GM19239 (cell line): ENCODE measurements around the gene TNIP1.
A peak's percentile ranks its signal among the peaks of the same experiment; 100 is the strongest.

ENCODE experiments used
- DNase-seq: peaks from one replicate; pipeline ENCODE4 v3.0.0; 2011; ENCODE audit warnings: low spot score; ENCODE audit not compliant: insufficient read length
- FAIRE-seq: peaks from 2 replicates; lab custom pipeline; 2011; peaks lifted over from hg19 to GRCh38; lab: Jason Lieb, UNC

TNIP1 gene

DNA sequence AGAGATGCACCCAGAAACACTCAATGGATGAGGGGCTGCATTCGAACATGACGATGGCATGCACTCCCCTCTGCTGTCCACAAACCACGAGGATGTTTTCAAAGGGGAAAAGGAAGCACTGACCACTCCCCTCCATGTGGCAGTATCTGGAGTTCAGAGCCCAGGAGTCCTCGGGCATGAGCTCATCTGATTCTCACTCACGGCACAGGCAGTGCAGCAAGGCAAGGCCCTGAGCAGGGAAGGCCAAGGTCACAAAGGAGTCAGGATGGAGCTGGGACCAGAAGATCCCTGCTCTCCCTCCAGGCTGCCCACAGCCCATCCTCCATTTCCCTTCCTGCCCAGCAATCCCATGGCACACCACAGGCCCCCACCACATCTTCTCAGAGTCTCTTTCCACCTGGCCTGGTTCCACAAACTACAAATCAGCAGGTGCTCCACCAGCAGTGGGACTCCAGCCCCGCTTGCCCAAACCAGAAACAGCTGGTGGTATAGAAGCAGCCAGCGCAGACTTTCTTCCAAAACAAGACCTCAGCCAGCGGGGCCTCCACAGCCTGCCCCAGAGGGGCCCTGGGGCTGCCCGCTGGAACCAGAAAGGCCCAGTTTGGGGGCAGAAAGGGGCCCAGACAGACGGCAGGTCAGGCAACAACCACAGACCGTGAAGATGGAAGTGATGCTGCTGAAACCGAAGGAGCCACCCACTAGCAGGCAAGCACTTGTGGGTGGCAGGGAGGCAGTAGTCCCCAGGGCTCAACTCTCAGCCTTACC, 12.2 kb downstream of the TNIP1 start:
- FAIRE-seq (peak; percentile 85), DNase-seq (no peak)

GRCh38 chr5:151067632-151068432, 13.0 kb downstream of the TNIP1 start:
- FAIRE-seq = peak; percentile 67
- no peak for DNase-seq

GRCh38 chr5:151066920-151067319, 13.9 kb downstream of the TNIP1 start:
- FAIRE-seq (peak; percentile 73), DNase-seq (no peak)

GRCh38 chr5:151065609-151066008, 15.2 kb downstream of the TNIP1 start:
- FAIRE-seq = peak; percentile 72
- DNase-seq = no peak

DNA sequence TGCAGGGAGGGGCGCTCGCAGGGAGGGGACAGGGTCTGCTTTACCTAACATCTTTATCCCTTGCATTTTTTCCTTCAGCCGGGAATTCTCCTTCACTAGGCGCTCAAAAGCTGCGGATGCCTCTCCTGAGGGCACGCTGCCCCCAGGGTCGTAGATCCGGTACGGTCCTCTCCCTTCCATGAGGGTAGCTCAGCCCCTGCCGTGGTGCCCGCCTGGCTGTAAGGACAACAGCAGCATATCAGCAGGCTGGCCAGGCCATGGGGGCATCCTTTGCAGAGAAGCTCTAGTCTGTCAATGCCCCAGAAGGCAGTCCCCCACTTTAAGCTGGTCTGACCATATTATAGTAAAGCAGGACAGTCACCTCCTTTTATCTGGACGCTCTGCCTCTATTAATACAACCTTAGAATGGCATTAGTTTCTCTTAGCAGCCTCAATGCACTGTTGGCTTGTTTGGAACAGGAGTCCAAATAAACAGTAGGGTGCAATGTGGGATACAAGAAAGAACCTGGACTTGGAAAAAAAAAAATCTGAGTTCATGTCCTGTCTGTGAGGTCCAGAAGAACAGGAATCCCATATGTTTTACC, 15.8 kb downstream of the TNIP1 start:
- FAIRE-seq (peak; percentile 11), DNase-seq (no peak)

- FAIRE-seq = no peak
- no peak for DNase-seq
Measured at GRCh38 chr5:151063142-151063989, 17.5 kb downstream of the TNIP1 start.

DNA sequence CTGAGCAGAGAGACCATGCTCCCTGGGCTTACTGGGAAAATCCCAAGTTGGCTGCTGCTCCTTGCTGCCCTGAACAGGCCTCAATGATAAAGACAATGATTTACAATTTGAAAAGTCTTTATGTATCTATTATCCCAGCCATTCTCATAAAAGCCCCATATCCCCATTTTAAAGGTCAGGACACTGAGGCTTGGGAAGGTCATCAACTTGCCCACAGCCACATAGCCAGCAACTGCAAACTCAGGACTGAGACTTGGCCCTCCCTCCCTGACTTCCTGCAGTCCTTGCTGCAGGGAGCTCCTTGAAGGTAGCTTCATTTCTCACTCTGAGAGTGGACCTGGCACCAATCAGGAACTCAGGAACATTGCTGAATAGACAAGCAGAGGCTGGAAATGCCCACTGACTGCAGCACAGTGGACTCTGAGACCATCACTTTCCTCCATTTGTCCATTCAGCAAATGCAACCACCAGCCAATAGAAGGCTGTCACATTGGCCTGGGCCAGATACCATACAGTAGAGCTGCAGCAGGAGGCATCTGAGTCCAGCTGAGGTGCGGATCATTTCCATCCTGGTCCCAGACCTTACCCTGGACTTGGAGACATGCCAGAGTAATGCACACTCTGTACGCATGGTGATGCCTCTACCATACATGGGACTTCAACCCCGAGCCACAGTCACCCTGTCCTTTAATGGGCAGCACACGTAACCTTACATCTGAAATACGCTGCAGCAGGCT, 18.3 kb downstream of the TNIP1 start:
- DNase-seq (no peak), FAIRE-seq (no peak)

- no peak for DNase-seq
- no peak for FAIRE-seq
Measured at GRCh38 chr5:151060742-151061141, 20.1 kb downstream of the TNIP1 start.

- DNase-seq (no peak), FAIRE-seq (peak; percentile 71)
Measured at GRCh38 chr5:151058891-151059489, 21.8 kb downstream of the TNIP1 start.

DNA sequence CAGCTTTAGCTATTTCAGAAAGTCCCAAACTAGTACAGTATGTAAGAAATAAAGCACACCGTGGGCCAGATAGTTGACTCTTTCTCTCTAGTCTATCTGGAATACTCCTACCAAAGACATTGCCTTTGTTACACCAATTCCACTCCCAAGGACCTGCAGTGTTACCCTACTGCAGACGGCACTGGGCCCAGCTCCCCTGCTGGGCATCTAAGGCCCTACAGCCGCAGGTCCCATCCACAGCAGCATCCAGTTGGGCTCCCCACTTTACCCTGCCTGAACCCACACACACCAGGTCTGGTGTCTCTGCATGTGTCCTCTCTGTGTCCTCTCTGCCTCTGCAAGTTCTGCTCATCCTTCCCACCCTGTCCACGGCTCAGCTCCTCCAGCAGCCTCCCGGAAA, 22.5 kb downstream of the TNIP1 start:
- FAIRE-seq (peak; percentile 33), DNase-seq (no peak)

DNA sequence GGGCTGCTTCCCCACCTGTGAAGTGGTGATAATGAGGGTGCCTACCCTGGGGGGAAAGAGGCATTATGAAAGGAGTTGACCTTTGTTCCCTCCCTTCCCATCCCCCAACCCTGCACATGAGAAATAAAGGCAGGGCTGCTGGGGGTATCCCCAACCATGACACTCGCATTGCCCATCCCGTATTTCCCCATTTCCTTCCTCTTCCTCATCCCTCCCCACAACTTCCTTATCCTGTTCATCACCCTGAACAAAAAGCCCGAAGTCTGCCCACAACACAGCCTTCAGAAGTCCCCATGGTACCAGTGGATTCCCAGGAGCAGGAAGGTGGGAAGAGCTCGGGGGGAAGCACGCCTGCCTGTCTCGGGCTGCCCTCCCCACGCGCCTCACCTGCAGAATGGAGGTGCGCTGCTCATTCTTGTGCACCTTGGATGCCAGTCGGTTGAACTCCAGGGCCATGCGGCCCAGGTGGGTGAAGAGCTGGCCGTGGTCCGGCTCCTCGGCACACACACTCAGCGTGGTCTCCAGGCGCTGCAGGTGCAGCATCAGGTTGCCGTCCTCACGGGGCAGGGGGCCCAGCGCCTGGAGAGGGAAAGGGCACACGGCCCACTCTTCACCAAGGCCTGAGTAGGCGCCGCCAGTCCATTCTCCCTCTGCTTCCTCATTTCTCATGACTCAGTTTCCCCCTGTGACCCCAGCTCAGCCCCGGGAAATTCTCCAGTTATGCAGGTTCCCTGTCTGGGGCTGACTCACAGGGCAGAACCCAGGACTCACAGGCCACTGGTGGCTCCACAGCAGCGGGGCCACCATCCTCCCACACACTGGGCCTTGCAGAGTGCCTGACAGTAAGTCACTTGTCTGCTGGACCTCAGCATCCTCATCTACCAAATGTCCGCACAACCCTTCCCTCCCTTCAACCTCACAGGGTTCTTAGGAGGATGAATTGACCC, 24.2 kb downstream of the TNIP1 start:
- FAIRE-seq (no peak), DNase-seq (no peak)

GRCh38 chr5:151055336-151055735, 25.5 kb downstream of the TNIP1 start:
- FAIRE-seq (no peak), DNase-seq (no peak)

DNA sequence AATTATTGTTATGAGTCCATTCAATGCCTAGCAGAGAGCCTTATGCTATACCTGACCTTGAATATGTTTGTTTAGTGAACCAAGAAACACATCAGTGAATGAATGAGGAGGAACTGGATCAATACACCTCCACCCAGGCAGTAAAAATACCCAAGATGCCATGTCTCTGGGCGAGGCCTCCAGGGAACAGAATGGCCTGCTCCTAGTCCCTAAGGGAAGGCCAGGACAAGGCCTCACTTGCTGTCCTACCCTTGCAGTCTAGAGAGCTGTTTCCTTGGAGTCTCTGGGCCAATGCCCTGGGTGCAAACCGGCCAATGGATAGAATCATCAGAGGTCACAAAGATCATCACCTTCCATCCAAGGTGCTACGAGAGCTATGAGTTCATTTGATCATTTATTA, 26.1 kb downstream of the TNIP1 start:
- FAIRE-seq = peak; percentile 18
- no peak for DNase-seq

- DNase-seq = no peak
- no peak for FAIRE-seq
Measured at GRCh38 chr5:151053796-151054462, 26.9 kb downstream of the TNIP1 start.

GRCh38 chr5:151052836-151053235, 28.0 kb downstream of the TNIP1 start:
- DNase-seq = no peak
- no peak for FAIRE-seq

DNA sequence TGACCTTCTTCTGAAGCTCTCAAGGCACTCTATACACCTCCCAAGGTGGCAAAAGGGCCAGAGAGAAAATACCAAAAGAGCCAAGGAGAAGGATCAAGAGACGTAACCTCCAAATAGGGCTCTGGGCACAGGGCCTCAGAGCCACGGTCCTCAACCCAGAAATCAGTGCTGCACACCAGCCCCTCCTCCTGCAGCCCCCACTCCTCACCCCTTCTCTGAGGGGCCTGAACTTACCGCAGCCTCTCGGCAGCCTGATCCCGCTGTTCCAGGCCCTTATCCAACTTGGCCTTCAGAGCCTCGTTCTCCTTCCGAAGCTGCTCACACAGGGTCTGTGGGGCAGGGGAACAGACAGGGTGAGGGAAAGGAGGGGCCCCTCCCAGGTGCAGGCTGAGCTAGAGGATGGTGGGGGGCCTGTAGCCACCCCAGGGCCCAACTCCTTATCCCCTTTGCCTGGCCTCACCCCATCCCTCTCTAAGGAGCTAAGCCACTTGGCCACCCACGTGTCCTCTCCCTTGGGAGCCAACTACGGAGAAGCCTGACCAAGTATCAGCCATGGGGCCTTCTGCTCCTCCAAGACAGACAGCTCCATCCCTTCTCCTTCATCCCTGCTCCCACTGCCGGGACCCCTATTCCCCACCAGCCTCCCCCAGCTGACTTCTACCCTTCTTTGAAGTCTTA, 28.8 kb downstream of the TNIP1 start:
- FAIRE-seq = no peak
- DNase-seq = no peak
